ENCODE measurements around the gene M1AP.

M1AP gene

DNA sequence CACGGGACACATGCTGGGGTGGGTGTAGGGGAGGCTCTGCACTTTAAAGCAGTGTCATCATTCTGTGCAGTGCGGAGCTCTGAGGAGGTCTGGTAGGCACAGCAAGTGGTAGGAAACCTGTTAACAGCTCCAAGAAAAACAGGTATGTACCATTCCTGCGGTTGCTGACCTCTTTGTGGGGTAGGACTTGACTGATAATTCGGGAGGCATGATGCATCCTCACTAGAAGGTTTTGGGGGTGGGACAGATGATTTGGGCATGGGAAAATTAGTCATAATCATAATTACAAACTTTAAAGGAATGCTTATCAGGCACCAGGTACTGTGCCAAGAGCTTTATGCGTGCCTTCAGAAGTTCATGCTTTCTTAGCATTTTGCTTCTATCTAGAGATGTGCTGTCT is 83.9 kb downstream of the M1AP start:
- TF ChIP-seq TAF1 (IDR thresholded peaks at IDR 0.05; ENCODE audit: borderline replicate concordance, insufficient read depth, low read length) (no peak), REST (IDR thresholded peaks at IDR 0.05; ENCODE audit: insufficient read depth in 1 of 2, low read depth in 2 of 2, low read length in 2 of 2) (no peak), SIN3A (IDR thresholded peaks at IDR 0.05; ENCODE audit: borderline replicate concordance, insufficient read depth, low read length) (no peak), POLR2AphosphoS5 (IDR thresholded peaks at IDR 0.05; ENCODE audit: low read depth, low read length) (no peak), FOXP2 (optimal IDR thresholded peaks at IDR 0.05; ENCODE audit: borderline replicate concordance, extremely low read depth, extremely low read length, insufficient read depth) (no peak)

DNA sequence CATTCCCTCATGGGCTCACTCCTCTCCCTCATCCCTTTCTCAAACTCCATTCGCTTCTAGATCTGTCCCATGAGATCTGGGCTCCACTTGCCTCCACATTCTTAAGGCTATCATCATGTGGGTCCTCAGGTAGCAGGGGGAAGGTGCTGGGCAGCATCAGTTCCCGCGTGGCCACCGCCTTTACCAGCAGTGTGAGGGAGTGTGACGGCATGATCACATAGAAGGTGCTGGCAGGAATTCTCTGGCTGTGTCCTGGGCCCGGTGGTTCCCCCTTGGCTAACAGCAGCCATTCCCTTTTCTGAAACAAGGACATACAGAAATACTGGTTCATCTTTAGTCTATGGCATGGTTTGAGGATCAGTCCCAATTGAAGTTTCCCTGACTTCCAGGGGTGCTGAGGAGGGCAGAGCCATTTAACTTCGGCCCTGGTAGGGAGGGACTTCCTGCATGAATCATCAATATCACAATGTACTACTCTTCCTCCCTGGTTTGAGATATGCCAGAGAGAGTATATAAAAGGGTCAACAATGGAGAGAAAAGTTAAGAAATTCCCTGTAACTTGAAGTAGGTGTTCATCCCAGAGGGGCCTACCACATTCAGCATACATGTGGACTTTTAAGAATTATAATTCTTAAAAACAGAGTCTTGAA is 85.9 kb downstream of the M1AP start:
- no peak for TF ChIP-seq REST (IDR thresholded peaks at IDR 0.05; ENCODE audit: insufficient read depth in 1 of 2, low read depth in 2 of 2, low read length in 2 of 2)
- no peak for TF ChIP-seq FOXP2 (optimal IDR thresholded peaks at IDR 0.05; ENCODE audit: borderline replicate concordance, extremely low read depth, extremely low read length, insufficient read depth)
- no peak for TF ChIP-seq SIN3A (IDR thresholded peaks at IDR 0.05; ENCODE audit: borderline replicate concordance, insufficient read depth, low read length)
- TF ChIP-seq TAF1 (IDR thresholded peaks at IDR 0.05; ENCODE audit: borderline replicate concordance, insufficient read depth, low read length), result no peak
- no peak for TF ChIP-seq POLR2AphosphoS5 (IDR thresholded peaks at IDR 0.05; ENCODE audit: low read depth, low read length)

GRCh38 chr2:74560591-74560990 is 87.5 kb downstream of the M1AP start:
- TF ChIP-seq POLR2AphosphoS5 (IDR thresholded peaks at IDR 0.05; ENCODE audit: low read depth, low read length) (no peak), FOXP2 (optimal IDR thresholded peaks at IDR 0.05; ENCODE audit: borderline replicate concordance, extremely low read depth, extremely low read length, insufficient read depth) (no peak), TAF1 (IDR thresholded peaks at IDR 0.05; ENCODE audit: borderline replicate concordance, insufficient read depth, low read length) (no peak), REST (IDR thresholded peaks at IDR 0.05; ENCODE audit: insufficient read depth in 1 of 2, low read depth in 2 of 2, low read length in 2 of 2) (no peak), SIN3A (IDR thresholded peaks at IDR 0.05; ENCODE audit: borderline replicate concordance, insufficient read depth, low read length) (no peak)

GRCh38 chr2:74559912-74560311 is 88.2 kb downstream of the M1AP start:
- no peak for TF ChIP-seq SIN3A (IDR thresholded peaks at IDR 0.05; ENCODE audit: borderline replicate concordance, insufficient read depth, low read length)
- TF ChIP-seq TAF1 (IDR thresholded peaks at IDR 0.05; ENCODE audit: borderline replicate concordance, insufficient read depth, low read length), result no peak
- no peak for TF ChIP-seq FOXP2 (optimal IDR thresholded peaks at IDR 0.05; ENCODE audit: borderline replicate concordance, extremely low read depth, extremely low read length, insufficient read depth)
- no peak for TF ChIP-seq POLR2AphosphoS5 (IDR thresholded peaks at IDR 0.05; ENCODE audit: low read depth, low read length)
- TF ChIP-seq REST (IDR thresholded peaks at IDR 0.05; ENCODE audit: insufficient read depth in 1 of 2, low read depth in 2 of 2, low read length in 2 of 2), result no peak
